Measurements from ENCODE around the gene LRRC40.
"Not testable (repeated sequence)": the region's sequence is repeated elsewhere in the genome, so short reads cannot be mapped to it uniquely, and the experiment has no call there.

The LRRC40 gene

GRCh38 chr1:70202173-70202758 is 3.1 kb downstream of the LRRC40 start:
- no peak for DNase-seq (ENCODE audit: low spot score)

- DNase-seq (ENCODE audit: low spot score), result no peak
Observed at GRCh38 chr1:70200065-70200464, 5.3 kb downstream of the LRRC40 start.

- DNase-seq (ENCODE audit: low spot score), result no peak
Observed at GRCh38 chr1:70196333-70196732, 9.0 kb downstream of the LRRC40 start.

- no peak for DNase-seq (ENCODE audit: low spot score)
Observed at GRCh38 chr1:70195342-70195741, 10.0 kb downstream of the LRRC40 start.

- DNase-seq (ENCODE audit: low spot score), result no peak
Observed at GRCh38 chr1:70194601-70195000, 10.8 kb downstream of the LRRC40 start.

GRCh38 chr1:70192446-70192845 is 12.9 kb downstream of the LRRC40 start:
- DNase-seq (ENCODE audit: low spot score), result not testable (repeated sequence)

GRCh38 chr1:70190180-70190579 is 15.2 kb downstream of the LRRC40 start:
- no peak for DNase-seq (ENCODE audit: low spot score)

GRCh38 chr1:70188522-70188921 is 16.9 kb downstream of the LRRC40 start:
- no peak for DNase-seq (ENCODE audit: low spot score)

GRCh38 chr1:70185181-70185580 is 20.2 kb downstream of the LRRC40 start:
- DNase-seq (ENCODE audit: low spot score), result not testable (repeated sequence)

GRCh38 chr1:70171512-70171911 is 33.9 kb downstream of the LRRC40 start:
- no peak for DNase-seq (ENCODE audit: low spot score)

- no peak for DNase-seq (ENCODE audit: low spot score)
Observed at GRCh38 chr1:70169018-70169839, 36.1 kb downstream of the LRRC40 start.

- DNase-seq (ENCODE audit: low spot score), result no peak
Observed at GRCh38 chr1:70168283-70168682, 37.1 kb downstream of the LRRC40 start.

- DNase-seq (ENCODE audit: low spot score), result no peak
Observed at GRCh38 chr1:70164350-70164749, 41.0 kb downstream of the LRRC40 start.

- no peak for DNase-seq (ENCODE audit: low spot score)
Observed at GRCh38 chr1:70156529-70157120, 48.8 kb downstream of the LRRC40 start.

- no peak for DNase-seq (ENCODE audit: low spot score)
Observed at GRCh38 chr1:70153739-70154138, 51.6 kb downstream of the LRRC40 start.

- DNase-seq (ENCODE audit: low spot score), result no peak
Observed at GRCh38 chr1:70150444-70150843, 54.9 kb downstream of the LRRC40 start.

GRCh38 chr1:70146488-70146887 is 58.9 kb downstream of the LRRC40 start:
- no peak for DNase-seq (ENCODE audit: low spot score)

- no peak for DNase-seq (ENCODE audit: low spot score)
Observed at GRCh38 chr1:70143048-70143659, 62.2 kb downstream of the LRRC40 start.

- peak; percentile 17 for DNase-seq (ENCODE audit: low spot score)
Observed at GRCh38 chr1:70142075-70142474, 63.3 kb downstream of the LRRC40 start.

- DNase-seq (ENCODE audit: low spot score), result no peak
Observed at GRCh38 chr1:70140894-70141293, 64.5 kb downstream of the LRRC40 start.

- DNase-seq (ENCODE audit: low spot score), result no peak
Observed at GRCh38 chr1:70140343-70140742, 65.0 kb downstream of the LRRC40 start.

GRCh38 chr1:70134148-70134547 is 71.2 kb downstream of the LRRC40 start:
- DNase-seq (ENCODE audit: low spot score), result no peak

GRCh38 chr1:70117046-70117445 is 88.3 kb downstream of the LRRC40 start:
- no peak for DNase-seq (ENCODE audit: low spot score)

Measured in globus pallidus (tissue), 1 donor.